Transverse colon (tissue), 4 donors: ENCODE results near the gene CFLAR. TPM values are rescaled to one million over a fixed set of nuclear protein-coding genes. Genes with fewer than 3 reads are reported as not detected.
A peak's percentile ranks its signal among the peaks of the same experiment; 100 is the strongest.

Experiments
- DNase-seq: peaks from one replicate; pipeline ENCODE4 v3.0.0-alpha.2; 2019
- H3K27ac ChIP-seq, 4 donors: fragments of 200-600 bp; sonication (generic); 2 replicates each; pipeline ENCODE4 v1.5.1; 2016 to 2018; ENCODE audit warnings: inconsistent platforms in 4 of 4
- H3K27me3 ChIP-seq: fragments of 200-600 bp; sonication (generic); 2 replicates; pipeline ENCODE4 v1.5.1; 2017; ENCODE audit warnings: inconsistent platforms
- H3K36me3 ChIP-seq, 4 donors: fragments of 200-600 bp; sonication (generic); 2 replicates each; pipeline ENCODE4 v1.5.1; 2017 to 2019; ENCODE audit warnings: inconsistent platforms in 4 of 4
- H3K4me1 ChIP-seq, 4 donors: fragments of 200-600 bp; sonication (generic); 2 replicates each; pipeline ENCODE4 v1.5.1; 2017 to 2020; ENCODE audit warnings: inconsistent platforms in 4 of 4
- H3K4me3 ChIP-seq, 4 donors: fragments of 200-600 bp; sonication (generic); 1 replicate in 1 of 4; 2 replicates in 3 of 4; pipeline versions ENCODE4 v1.5.1 to v1.6.1; 2017 to 2019; ENCODE audit warnings: inconsistent platforms in 4 of 4
- H3K9me3 ChIP-seq, 2 donors: fragments of 200-600 bp; sonication (generic); 2 replicates each; pipeline ENCODE4 v1.5.1; 2017 to 2019; ENCODE audit warnings: inconsistent platforms in 2 of 2
- CTCF ChIP-seq, 5 experiments: fragments of 200-600 bp in 3 of 5; fragments of 450-650 bp in 2 of 5; sonication (generic) in 3 of 5; IDR thresholded peaks; 1 replicate in 2 of 5; 2 replicates in 3 of 5; pipeline ENCODE4 v1.5.1; 2016 to 2017; ENCODE audit warnings: antibody characterized with exemption in 5 of 5, inconsistent platforms in 3 of 5, mild to moderate bottlenecking in 2 of 5, moderate library complexity in 1 of 5
- EP300 ChIP-seq: sonication (generic); formaldehyde crosslinking; IDR thresholded peaks from one replicate; pipeline ENCODE4 v1.6.1; 2017; ENCODE audit warnings: antibody characterized with exemption, low read depth
- POLR2A ChIP-seq: fragments of 450-650 bp; IDR thresholded peaks from one replicate; pipeline ENCODE4 v1.6.1; 2016; ENCODE audit warnings: antibody characterized with exemption, mild to moderate bottlenecking, moderate library complexity
- POLR2AphosphoS5 ChIP-seq, 3 donors: sonication (generic); formaldehyde crosslinking; IDR thresholded peaks; one replicate each; pipeline ENCODE4 v1.6.1; 2016; ENCODE audit warnings: antibody characterized with exemption in 3 of 3
- WGBS, 2 donors: methylation state at CpG; one replicate each; pipeline ENCODE4 v1.1.5; 2018; ENCODE audit warnings: low coverage in 1 of 2; 5-methylcytosine and 5-hydroxymethylcytosine counted together
- in situ Hi-C, 4 donors: fragments of 200-750 bp; cut with MboI; loops; one replicate each; pipeline versions ENCODE4 v1.15.0 to v1.15.1; 2017; ENCODE audit warnings: low sequenced_read_pairs in 3 of 4, low pct_ligation_motif_present in 1 of 4, low pct_unique_long_range_greater_than_20kb in 1 of 4
- intact Hi-C: fragments of 100-400 bp; cut with DNase I; formaldehyde crosslinking; loops from one replicate; pipeline ENCODE4 v1.15.1; 2023; ENCODE audit warnings: low total_unique reads
- total RNA-seq, 4 donors: library from RNA; depleted of rRNA; stranded (reverse); fragments of >200 nt; gene quantifications; one replicate each; pipeline ENCODE4 v1.1.0, GENCODE V29; 2016

The CFLAR gene
- total RNA-seq, 4 donors from 2014 or later: 148 to 449 (median 323) TPM

GRCh38 chr2:201199847-201200246 lies 83.9 kb downstream of the CFLAR start:
- 79 to 81% methylated on average over 5 of the region's 5 CpGs for WGBS, 2 donors

DNA sequence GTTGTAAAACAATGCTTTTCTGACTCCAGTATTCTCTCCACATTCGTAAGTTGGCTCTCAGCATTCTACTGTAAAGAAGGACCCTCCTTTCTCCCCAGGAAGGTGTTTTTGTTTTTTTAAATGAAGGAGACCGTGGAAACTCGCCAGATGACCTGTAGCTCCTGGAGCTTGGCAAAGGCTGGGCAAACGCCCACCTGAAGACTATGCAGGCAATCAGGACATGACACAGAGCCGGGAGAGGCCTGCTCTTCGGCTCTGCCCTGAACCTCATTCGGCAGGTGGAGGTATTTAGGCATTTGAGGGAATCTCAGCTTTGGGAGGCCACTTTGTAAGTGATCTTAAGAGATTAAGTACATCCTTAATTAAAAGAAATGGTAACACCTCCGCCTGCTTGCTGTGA lies 84.4 kb downstream of the CFLAR start:
- WGBS, 2 donors: 79 to 87% methylated on average over 4 to 8 of the region's 8 CpGs
- Histone ChIP-seq H3K27me3 (no peaks in the 10 kb centered on the region), H3K36me3 (peaks cover 0 to 26% (median 3%) of the 10 kb centered on the region in 4 donors), H3K4me3 (no peak overlapping the region), H3K4me1 (peaks cover 0 to 13% (median 7%) of the 10 kb centered on the region in 4 donors), H3K9me3 (no peaks in the 10 kb centered on the region), H3K27ac (no peak overlapping the region)
- TF ChIP-seq POLR2AphosphoS5 (IDR thresholded peaks at IDR 0.05) (no peak), CTCF (IDR thresholded peaks at IDR 0.05) (no peak), EP300 (no peak), POLR2A (no peak)
- intact Hi-C loops: no loop called here
- in situ Hi-C loops: no loop called here
- no peak for DNase-seq

More at GRCh38 chr2:201199847-201200246, 83.9 kb downstream of the CFLAR start:
- no peaks in the 10 kb centered on the region for H3K27me3 ChIP-seq
- DNase-seq: no peak
- H3K4me1 ChIP-seq: peaks cover 0 to 18% (median 7%) of the 10 kb centered on the region in 4 donors
- H3K9me3 ChIP-seq: no peaks in the 10 kb centered on the region
- H3K36me3 ChIP-seq: peaks cover 0 to 29% (median 3%) of the 10 kb centered on the region in 4 donors
- H3K27ac ChIP-seq: no peak overlapping the region
- TF ChIP-seq CTCF (IDR thresholded peaks at IDR 0.05) (no peak), POLR2AphosphoS5 (IDR thresholded peaks at IDR 0.05) (no peak), POLR2A (no peak), EP300 (no peak)
- intact Hi-C loops (no loop called here), in situ Hi-C loops (no loop called here)
- H3K4me3 ChIP-seq: no peak overlapping the region

DNA sequence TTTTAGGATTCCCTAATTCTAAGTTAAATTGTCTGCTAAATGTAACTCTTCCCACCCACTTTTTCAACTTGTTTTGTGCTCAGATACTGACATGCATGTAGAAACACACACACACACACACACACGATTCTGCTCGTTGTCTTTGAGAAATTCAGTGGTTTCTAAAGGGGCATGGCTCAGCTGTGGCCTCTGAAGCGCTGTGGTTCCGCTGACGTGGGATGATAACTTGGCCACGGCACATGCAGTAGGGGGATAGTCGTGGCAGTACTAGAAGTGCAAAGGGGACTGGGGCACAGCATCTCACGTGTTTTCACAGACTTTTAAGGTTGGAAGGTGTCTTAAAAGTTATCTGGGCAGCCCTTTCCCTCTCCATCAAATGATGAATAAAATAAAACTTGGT lies 85.4 kb downstream of the CFLAR start:
- intact Hi-C loops: no loop called here
- Histone ChIP-seq H3K9me3 (no peaks in the 10 kb centered on the region), H3K36me3 (peaks cover 0 to 22% (median 3%) of the 10 kb centered on the region in 4 donors), H3K4me3 (no peak overlapping the region), H3K27me3 (no peaks in the 10 kb centered on the region), H3K4me1 (peaks cover 0 to 10% (median 7%) of the 10 kb centered on the region in 4 donors), H3K27ac (no peak overlapping the region)
- no peak for DNase-seq
- no peak for TF ChIP-seq EP300
- no peak for TF ChIP-seq CTCF (IDR thresholded peaks at IDR 0.05)
- no peak for TF ChIP-seq POLR2AphosphoS5 (IDR thresholded peaks at IDR 0.05)
- TF ChIP-seq POLR2A: no peak
- 62 to 84% methylated on average over 2 to 8 of the region's 8 CpGs for WGBS, 2 donors
- in situ Hi-C loops: no loop called here

- no peaks in the 10 kb centered on the region for H3K27me3 ChIP-seq
- H3K27ac ChIP-seq: peak overlapping the region in 2 of 4 donors; percentile 15 to 20
- H3K4me3 ChIP-seq: no peak overlapping the region
- intact Hi-C loops (no loop called here), in situ Hi-C loops (no loop called here)
- no peak for DNase-seq
- no peak for TF ChIP-seq CTCF (IDR thresholded peaks at IDR 0.05)
- no peak for TF ChIP-seq EP300
- TF ChIP-seq POLR2A: no peak
- no peak for TF ChIP-seq POLR2AphosphoS5 (IDR thresholded peaks at IDR 0.05)
- peaks cover 0 to 15% (median 0%) of the 10 kb centered on the region in 4 donors for H3K36me3 ChIP-seq
- WGBS, 2 donors: 70 to 72% methylated on average over 3 to 6 of the region's 6 CpGs
- H3K4me1 ChIP-seq: peaks cover 0 to 10% (median 7%) of the 10 kb centered on the region in 4 donors
- H3K9me3 ChIP-seq: no peaks in the 10 kb centered on the region
Measured at GRCh38 chr2:201203916-201204654, 88.1 kb downstream of the CFLAR start.
